GM19397 (cell line): Measurements from ENCODE around the gene PRKCH.

Experiments
- ATAC-seq: cut with Tn5 transposase; IDR thresholded peaks from one replicate; pipeline ENCODE4 v1.9.1; 2021; ENCODE audit warnings: mild to moderate bottlenecking, moderate library complexity; ENCODE audit not compliant: unreplicated experiment

The PRKCH gene

GRCh38 chr14:61335049-61335448 lies 13.7 kb downstream of the PRKCH start:
- no peak for ATAC-seq

DNA sequence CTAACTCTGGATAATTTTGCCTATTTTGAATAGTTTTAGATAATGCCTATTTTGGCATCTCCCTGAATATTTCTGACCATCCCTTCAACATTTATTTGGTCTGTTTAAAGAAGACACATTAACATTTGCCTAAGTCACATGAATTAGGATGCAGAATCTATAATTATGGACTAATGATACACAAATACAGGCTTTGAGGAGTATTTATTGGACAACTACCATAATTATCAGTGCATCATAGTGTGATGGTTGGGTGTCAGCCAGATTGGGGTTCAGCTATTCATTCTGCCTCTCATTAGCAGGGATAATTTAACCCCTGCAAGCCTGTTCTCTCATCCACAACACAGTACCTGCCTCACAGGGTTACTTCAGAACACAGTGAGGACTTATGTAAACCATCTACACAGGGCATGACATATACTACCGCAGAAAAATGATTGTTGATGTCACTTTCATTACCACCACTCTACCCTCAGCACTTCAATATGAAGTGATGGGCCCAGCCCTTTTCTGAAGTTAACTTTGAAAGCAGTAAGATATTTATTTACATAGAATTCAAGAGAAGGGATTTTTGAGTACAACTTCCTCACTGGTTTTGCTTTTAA lies 14.4 kb downstream of the PRKCH start:
- ATAC-seq, result no peak

DNA sequence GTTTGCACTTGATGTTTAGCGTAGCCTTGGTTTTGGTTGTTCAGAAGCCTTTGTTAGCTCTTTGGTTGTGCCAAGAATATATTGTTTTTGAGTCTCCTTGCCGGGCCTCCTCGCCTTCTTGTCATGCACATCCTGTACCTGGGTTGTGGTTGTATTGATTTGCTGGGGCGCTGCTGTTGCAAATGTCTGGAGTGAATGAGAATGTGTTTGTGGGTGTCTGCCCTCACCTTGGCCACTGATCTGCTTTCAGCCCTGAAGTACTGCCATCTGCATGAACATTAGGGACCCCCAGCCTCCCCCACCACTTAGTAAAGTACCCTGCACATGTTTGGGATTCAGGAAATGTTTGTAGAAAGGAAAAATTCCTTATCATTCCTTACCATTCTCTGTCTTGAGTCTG lies 16.5 kb downstream of the PRKCH start:
- no peak for ATAC-seq

GRCh38 chr14:61338457-61338856 lies 17.1 kb downstream of the PRKCH start:
- no peak for ATAC-seq

- ATAC-seq, result no peak
These were observed 20.2 kb downstream of the PRKCH start for GRCh38 chr14:61341275-61342206.

- no peak for ATAC-seq
These were observed 21.1 kb downstream of the PRKCH start for GRCh38 chr14:61342486-61342885.

GRCh38 chr14:61342932-61343331 lies 21.6 kb downstream of the PRKCH start:
- ATAC-seq, result no peak

DNA sequence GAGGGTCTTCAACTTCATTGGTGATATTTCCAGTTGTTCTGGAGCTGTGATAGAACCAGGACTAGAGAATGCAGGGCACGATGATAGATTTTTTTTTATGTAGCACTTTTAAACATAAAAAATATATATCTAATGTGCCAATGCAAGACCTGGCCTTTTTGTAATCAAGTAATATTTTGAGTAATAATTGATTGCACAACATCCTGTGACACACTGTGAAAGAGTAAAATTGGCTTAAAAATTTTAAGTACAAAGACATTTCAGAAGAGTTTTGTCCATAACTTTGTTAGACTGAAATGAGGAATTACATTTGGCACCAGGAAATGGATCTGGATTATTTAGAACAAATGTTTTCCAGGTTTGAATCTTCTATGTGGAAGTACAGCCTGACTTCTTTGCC lies 22.1 kb downstream of the PRKCH start:
- no peak for ATAC-seq

GRCh38 chr14:61343991-61344405 lies 22.6 kb downstream of the PRKCH start:
- no peak for ATAC-seq

DNA sequence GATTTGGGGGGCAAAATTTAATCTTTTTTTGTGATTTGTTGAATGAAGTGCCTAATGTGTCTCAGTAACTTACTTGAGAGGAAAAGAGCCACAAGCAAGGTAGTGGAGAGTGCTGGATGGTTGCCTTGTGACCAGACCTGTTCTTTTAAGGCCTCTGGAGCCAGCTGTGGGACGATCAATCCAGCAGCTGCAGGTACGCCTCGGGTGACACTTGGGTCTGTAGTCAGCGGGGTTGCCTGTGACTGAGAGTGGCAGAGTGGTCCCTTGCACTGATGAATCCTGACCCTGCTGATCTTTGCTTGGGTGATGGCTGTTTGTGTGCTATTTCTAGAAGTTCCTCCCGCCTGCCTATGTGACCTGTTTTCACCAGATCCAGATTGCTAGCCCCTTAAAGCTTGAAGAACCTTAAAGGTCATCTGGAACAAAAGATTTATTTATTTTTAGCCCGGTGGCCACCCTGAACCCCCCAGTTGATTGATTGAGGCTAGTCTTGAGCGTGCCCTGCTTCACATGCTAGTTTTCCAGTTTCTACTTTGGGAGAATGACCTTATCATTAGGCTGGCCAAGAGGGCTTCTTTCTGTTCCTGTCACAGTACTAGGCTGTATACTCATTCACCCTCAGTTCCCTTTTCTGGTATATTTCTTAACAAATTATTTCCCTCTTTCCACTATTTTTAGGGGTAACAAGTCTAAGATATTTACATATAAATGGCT lies 23.2 kb downstream of the PRKCH start:
- ATAC-seq, result no peak

DNA sequence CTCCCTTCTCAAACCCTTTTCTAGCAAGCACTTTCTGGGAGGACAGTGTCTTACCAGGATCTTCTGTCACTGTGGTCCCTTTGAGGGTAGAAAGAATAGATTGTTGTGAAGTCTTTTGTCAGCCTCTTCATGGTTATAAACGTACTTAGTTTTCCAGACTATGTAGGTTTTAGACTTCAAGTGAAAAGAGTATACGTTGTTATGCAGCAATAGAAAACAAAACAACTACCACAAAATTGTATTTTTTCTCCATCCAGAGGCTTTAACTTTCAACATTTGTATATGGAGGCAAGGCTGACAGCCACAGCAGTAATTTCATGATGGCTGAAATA lies 23.7 kb downstream of the PRKCH start:
- no peak for ATAC-seq

DNA sequence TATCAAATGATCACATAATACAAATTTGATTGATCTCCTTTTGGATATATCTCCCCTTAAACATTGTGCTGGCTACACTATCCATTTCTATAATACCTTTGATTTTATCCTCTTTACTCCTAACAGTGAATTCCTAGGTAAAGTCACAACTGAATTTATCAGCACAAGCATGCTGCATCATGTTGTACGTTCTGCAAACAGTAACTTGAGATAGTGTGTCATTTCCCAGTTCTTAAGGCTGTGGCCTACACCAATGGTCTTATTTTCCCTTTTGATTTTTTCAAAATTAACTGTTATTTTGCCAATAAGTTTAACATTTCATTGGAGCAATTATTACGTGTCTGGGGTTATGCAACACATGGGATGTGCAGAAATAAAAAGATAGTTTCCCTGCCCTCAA lies 24.8 kb downstream of the PRKCH start:
- ATAC-seq, result no peak

GRCh38 chr14:61346793-61347192 lies 25.4 kb downstream of the PRKCH start:
- ATAC-seq, result no peak

DNA sequence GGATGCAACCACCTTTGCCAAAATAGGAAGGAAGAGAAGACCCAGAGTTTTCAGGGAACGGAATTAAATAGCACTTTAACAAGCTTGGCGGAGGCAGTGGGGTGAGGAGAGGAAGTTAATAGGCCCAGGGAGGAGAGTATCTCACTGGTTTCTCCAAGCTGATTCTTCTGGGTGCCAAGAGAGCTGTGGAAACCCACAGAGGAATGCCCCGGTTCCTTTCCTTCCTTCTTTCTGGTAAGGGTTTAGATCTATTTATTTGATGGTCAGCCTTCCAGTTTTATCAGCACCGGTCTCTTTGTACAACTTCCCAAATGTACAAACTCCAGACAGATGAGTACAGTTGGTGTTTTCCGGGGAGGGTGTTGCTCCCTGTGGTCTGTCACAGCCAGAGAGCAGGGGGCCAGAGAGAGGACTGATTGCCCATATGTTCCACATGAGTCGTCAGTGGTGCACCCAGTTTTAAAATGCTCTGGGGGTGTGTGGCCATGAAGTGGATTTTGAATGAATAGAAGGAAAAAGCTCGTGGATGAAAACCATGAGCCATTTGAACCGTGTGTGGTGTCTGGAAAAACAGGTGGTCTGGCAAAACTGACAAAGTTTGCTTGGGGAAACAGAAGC lies 26.6 kb downstream of the PRKCH start:
- ATAC-seq, result no peak

DNA sequence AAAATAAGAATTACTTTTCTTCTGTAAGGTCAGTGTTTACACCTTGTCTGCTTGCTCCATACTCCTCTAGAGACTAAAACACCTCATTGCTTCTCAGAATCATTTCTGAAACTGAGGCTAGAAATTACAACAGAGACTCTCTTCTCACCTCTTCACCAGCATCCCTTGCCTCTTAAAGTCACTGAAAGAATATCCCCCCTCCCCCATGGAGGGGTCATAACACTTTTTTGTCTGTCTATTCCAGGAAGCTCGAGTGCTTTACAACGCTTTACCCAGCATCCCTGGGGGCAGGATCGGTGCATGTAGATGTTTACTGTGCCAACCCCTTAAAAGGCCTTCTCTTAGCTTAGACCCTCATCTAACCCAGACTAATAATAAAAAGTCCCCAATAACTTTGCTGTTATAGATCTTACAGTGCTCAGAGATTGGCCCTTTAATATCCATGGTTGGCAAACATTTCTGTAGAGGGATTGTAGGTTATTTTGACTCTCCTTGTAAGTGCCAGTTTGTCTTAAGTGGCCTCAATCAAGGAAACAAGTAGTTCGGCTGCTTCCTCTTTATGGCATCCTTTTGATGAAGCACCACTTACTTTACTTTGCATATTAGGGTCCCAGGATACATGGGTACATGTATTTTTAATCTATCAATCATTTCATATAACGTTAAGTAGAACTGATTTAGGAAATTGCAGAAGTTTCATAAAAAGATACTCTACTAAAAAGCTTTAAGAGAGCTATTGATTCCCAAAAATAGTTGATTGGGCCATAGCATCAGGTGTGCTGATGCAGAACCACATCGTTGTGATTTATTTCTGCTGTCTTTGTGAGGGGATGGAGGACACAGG lies 29.3 kb downstream of the PRKCH start:
- ATAC-seq, result no peak

DNA sequence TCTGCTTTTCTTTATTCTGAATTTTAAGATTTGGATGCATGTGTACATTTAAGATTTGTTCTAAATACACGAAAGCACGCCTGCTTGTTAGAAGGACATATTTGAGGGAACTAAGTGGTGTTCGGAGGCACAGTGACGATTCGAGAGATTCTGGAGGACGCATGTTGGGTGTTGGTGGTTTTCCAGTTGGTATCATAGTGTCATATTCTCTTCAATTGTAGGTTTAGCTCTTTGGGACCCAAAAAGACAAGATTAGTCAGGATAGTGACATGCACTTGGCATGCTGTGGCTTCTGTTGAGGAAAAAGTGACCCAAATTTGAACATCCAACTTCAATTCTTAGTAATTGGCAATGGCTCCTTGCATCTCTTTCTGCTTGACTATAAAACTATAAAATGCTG lies 30.1 kb downstream of the PRKCH start:
- no peak for ATAC-seq

DNA sequence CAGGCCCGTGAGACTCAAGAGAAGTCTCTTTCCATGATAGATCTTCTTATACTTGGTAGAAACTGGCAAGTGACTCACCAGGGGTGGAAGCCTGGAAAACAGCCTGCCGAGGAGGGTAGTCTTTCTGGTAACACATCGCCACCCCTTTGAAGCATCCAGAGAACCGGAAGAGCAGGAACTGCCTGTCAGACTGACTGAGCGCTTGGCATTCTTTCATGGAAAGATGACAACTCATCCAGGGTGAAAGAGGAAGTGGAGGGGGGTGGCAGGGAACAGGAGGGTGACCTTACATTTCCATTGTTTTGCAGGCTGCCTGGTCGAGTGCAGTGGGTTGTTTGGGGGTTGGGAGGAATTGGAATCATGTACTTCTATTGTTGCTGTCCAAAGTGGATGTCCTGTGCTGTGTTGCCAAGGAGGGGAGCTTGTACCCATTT lies 34.5 kb downstream of the PRKCH start:
- no peak for ATAC-seq

DNA sequence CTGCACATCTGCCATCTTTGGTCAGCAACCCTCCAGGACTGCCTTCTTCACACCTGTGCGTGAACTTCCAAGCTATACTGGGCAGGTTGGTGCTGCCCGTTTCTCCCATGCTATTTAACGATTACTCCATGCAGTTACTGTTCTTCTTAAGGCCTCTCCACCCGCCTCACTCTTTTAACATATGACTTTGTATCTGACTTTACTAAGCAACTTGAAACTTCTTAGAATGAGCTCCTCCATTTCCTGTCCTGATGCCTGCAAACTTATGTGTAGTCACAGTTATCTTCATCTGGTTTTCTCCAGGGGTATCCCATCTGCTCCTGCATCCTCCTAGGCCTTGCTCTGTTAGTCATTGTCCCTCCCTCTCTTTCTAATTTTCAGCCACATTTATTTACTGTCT lies 35.7 kb downstream of the PRKCH start:
- ATAC-seq, result no peak

DNA sequence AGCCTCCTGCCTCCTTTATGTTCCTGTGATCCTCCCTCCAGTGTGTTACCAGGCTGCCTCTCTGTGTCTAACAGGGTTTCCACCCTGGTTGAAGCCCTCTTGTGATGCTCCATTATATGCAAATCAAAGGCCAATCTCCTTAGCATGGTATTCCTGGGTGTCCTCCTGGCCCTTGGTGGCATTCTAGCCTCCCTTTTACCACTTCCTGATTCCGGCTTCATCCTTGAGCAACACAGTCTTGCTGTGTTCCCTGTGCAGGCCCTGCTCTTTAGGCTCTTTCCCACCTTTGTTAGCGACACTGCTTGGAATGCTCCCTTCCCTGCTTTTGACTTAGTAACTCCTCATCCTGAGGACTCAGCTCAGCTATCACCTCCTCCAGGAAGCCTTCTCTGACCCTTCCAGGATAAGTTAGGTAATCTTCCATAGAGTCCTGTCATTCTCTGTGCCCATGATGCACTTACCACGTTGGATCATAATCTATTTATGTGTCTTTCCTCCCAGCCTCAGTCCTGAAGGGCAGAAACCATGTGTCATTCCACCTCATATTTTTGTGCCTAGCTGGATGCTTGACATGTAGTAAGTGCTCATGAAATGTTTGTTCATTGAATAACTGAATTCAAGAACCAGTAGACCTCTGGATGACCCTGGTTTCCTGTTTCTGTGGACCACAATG lies 37.3 kb downstream of the PRKCH start:
- no peak for ATAC-seq
